Endothelial cell (in vitro differentiated cells): ENCODE data around the gene ZNF90. TPM values are rescaled to one million over a fixed set of nuclear protein-coding genes. Genes with fewer than 3 reads are reported as not detected.

Experiments used
- DNase-seq: peaks from one replicate; pipeline ENCODE4 v3.0.0; 2021; ENCODE audit warnings: low spot score
- H3K27ac Mint-ChIP-seq: one replicate; pipeline ENCODE4 v1.8.0; 2021; ENCODE audit warnings: mixed read lengths, inconsistent platforms; ENCODE audit not compliant: unreplicated experiment
- H3K27me3 Mint-ChIP-seq: one replicate; pipeline ENCODE4 v1.8.0; 2021; ENCODE audit warnings: mild to moderate bottlenecking, moderate library complexity, mixed read lengths, inconsistent platforms; ENCODE audit not compliant: unreplicated experiment
- H3K36me3 Mint-ChIP-seq: one replicate; pipeline ENCODE4 v1.8.0; 2021; ENCODE audit warnings: mild to moderate bottlenecking, low read depth, mixed read lengths, inconsistent platforms; ENCODE audit not compliant: unreplicated experiment
- H3K4me1 Mint-ChIP-seq: one replicate; pipeline ENCODE4 v1.8.0; 2021; ENCODE audit warnings: mild to moderate bottlenecking, mixed read lengths, inconsistent platforms; ENCODE audit not compliant: unreplicated experiment
- H3K4me3 Mint-ChIP-seq: one replicate; pipeline ENCODE4 v1.8.0; 2021; ENCODE audit warnings: mild to moderate bottlenecking, mixed read lengths, inconsistent platforms; ENCODE audit not compliant: unreplicated experiment
- H3K9me3 Mint-ChIP-seq: one replicate; pipeline ENCODE4 v1.8.0; 2021; ENCODE audit warnings: mixed read lengths, inconsistent platforms; ENCODE audit not compliant: unreplicated experiment
- CTCF ChIP-seq: fragments of 200-600 bp; sonication (generic); IDR thresholded peaks from one replicate; pipeline ENCODE4 v1.5.0; 2021; ENCODE audit warnings: antibody characterized with exemption; ENCODE audit not compliant: unreplicated experiment
- long read RNA-seq: library from polyadenylated mRNA; unstranded; transcript quantifications from one replicate; pipeline ENCODE4 v2.0.0, GENCODE V29; 2020; ENCODE audit not compliant: unreplicated experiment
- total RNA-seq: library from RNA; stranded (reverse); fragmentation: NEBNext Ultra II Directional; extraction: Animal tissue kit (Norgen Biotek cat#: 25700); gene quantifications from one replicate; pipeline ENCODE4 v1.2.1, GENCODE V29; 2021; ENCODE audit not compliant: unreplicated experiment

ZNF90 gene
- total RNA-seq, result 16.7 TPM
- long read RNA-seq, partial matches to known transcripts, result 0 of 5 reads
- long read RNA-seq, other reads (novel, unspliced or antisense), result 4 of 5 reads

GRCh38 chr19:20077791-20078463, at the start of gene ZNF90:
TSS of gene ZNF90 (plus strand) at chr19:20078000. CDS start at chr19:20078133, 133 bp downstream.
- peak within 1 kb of the TSS; percentile 48 for H3K27ac Mint-ChIP-seq
- H3K36me3 Mint-ChIP-seq, result peaks cover 4% of the 10 kb centered on the region
- H3K4me3 Mint-ChIP-seq, result peak within 1 kb of the TSS; percentile 94
- H3K9me3 Mint-ChIP-seq, result no peaks in the 10 kb centered on the region
- no peak for TF ChIP-seq CTCF
- H3K27me3 Mint-ChIP-seq, result peaks cover 5% of the 10 kb centered on the region
- peak; percentile 87 for DNase-seq
- peaks cover 33% of the 10 kb centered on the region for H3K4me1 Mint-ChIP-seq

GRCh38 chr19:20028611-20029010, 49.2 kb upstream of the ZNF90 start:
- H3K9me3 Mint-ChIP-seq, result no peaks in the 10 kb centered on the region
- DNase-seq, result no peak
- H3K36me3 Mint-ChIP-seq, result peaks cover 42% of the 10 kb centered on the region
- H3K4me3 Mint-ChIP-seq, result no peak overlapping the region
- peaks cover 4% of the 10 kb centered on the region for H3K27me3 Mint-ChIP-seq
- TF ChIP-seq CTCF, result no peak
- no peak overlapping the region for H3K27ac Mint-ChIP-seq
- peaks cover 11% of the 10 kb centered on the region for H3K4me1 Mint-ChIP-seq

- Mint-ChIP-seq H3K4me3 (no peak overlapping the region), H3K27me3 (peaks cover 9% of the 10 kb centered on the region), H3K36me3 (peaks cover 27% of the 10 kb centered on the region), H3K9me3 (no peaks in the 10 kb centered on the region), H3K4me1 (peaks cover 25% of the 10 kb centered on the region), H3K27ac (no peak overlapping the region)
- DNase-seq, result no peak
- TF ChIP-seq CTCF, result no peak
These were observed 41.9 kb upstream of the ZNF90 start for GRCh38 chr19:20035935-20036334.

GRCh38 chr19:20038358-20039202, 39.2 kb upstream of the ZNF90 start:
- Mint-ChIP-seq H3K27me3 (peaks cover 9% of the 10 kb centered on the region), H3K9me3 (no peaks in the 10 kb centered on the region), H3K4me3 (peak overlapping the region; percentile 89), H3K4me1 (peaks cover 17% of the 10 kb centered on the region), H3K36me3 (peaks cover 10% of the 10 kb centered on the region), H3K27ac (peak overlapping the region; percentile 95)
- DNase-seq, result no peak
- no peak for TF ChIP-seq CTCF
